Astrocyte of the hippocampus (primary cell): ENCODE measurements around the gene LRRC56.

ENCODE experiments used
- DNase-seq: peaks from one replicate; pipeline ENCODE4 v3.0.0; 2011; ENCODE audit warnings: low read depth, low spot score

Gene LRRC56

DNA sequence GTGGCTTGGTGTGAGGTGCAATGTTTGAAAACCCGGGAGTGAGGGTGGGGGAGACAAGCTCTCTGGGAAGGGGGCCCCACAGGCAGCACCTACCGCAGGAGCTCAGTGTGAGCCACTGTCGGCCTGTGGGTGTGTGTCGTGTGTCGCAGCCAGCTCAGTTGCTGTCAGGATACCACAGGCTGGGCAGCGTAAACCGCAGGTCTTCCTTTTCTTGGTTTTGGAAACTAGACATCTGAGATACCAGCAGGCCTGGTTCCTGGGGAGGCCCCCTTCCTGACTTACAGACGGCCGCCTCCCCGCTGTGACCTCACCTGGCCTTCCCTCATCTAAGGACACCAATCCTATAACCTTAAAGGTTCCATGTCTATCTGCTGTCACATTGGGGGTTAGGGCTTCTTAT, 59.0 kb downstream of the LRRC56 start:
- no peak for DNase-seq

DNA sequence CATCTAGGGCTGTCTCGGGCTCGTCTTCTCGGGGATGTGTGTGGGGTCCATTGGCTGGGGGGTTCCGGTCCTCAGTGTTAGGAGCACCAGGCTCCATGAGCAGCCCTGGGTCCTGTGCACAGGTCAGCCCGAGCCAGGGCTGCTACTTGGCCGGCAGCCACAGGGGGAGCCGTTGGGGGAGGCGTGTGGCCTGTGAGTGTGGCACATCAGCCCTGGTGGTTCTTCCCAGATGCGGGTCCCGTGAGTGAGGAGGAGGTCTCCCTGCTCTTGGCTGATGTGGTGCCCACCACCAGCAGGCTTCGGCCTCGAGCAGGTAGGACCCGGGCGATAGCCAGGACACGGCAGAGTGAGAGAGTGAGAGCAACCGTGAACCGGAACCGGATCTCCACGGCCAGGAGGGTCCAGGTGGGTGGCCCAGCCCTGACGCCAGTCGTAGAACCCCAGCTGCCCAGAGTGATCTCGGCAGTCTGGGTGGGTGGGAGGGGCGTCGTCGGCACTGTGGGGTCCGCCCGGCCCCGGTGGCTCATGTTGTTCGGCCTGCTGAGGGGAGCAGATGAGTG, 59.9 kb downstream of the LRRC56 start:
- DNase-seq, result no peak

DNA sequence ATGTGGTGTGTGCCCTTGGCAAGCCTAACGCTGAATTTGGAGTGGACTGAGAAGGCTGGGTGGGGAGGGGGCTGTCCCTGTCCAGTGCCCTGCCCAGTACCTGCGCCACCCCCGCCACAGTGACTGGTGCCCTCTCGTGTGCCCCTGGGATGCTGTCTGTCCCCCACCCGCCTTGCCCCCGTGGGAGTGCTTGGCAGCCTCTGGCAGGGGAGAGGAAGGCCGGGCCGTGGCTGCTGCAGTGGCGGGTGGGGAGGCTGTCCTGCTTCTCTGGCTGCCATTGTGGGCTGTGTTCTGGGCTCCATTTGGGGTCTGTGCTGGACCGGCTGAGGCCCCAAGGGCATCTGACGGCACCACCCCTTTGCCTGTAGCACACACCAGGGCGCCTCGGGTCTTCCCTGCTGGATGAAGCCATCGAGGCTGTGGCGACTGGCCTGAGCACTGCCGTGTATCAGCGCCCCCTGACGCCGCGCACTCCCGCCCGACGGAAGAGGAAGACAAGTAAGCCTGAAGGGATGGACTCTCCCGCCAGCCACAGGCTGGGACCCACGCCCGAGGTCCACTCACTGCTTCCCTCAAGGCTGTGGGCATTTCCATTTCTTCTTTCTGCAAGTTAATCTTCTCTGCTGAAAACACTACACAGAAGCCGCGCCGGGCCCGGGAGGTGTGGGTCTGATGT, 60.8 kb downstream of the LRRC56 start:
- no peak for DNase-seq

DNA sequence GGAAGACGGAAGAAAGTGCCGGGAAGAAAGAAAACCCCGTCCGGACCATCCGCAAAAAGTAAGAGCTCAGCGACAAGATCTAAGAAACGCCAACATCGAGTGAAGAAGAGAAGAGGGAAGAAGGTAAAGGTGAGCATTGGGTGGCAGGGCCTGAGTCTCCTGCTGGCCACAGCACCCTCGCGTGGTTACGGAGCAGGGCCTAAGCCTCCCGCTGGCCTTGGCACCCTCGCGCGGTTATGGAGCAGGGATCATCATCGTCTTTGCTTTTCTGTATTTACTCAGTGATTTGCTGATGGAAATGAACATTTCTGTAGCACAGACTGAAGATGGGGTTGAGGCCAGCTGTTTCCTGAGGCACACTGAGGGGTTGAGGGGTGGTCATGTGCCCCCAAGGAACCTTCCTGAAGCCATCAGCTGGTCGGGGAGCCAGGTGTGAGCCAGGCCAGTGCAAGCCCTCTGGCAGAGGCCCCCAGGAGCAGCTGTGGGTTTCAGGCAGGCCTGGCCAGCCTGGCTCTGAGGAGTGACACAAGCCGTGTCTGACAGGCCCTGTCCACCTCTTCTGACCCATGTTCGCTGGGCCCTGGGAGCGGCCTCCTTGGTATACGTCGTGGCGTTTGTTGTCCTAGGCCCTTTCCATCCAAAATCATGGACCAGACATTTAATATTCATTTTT, 64.4 kb downstream of the LRRC56 start:
- DNase-seq, result no peak

DNA sequence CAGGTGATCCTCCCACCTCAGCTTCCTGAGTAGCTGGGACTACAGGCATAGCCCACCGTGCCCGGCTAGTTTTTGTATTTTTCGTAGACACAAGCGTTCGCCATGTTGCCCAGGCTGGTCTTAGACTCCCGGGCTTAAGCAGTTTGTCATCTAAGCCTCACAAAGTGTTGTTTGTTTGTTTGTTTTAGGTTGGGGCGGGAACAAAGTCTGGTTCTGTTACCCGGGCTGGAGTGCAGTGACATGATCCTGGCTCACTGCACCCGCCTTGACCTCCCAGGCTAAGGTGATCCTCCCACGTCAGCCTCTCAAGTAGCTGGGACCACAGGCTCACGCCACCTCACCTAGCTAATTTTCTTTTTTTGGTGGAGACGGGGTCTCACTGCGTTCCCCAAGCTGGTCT, 65.8 kb downstream of the LRRC56 start:
- no peak for DNase-seq
